GM20431 (cell line): ENCODE data around the gene ARHGEF4.
"Not testable (repeated sequence)": the region's sequence is repeated elsewhere in the genome, so short reads cannot be mapped to it uniquely, and the experiment has no call there.

ENCODE experiments used
- in situ Hi-C: fragments of 300-500 bp; cut with MseI, MboI; formaldehyde crosslinking; loops from one replicate; pipeline ENCODE4 v1.15.0; 2020; ENCODE audit warnings: low sequenced_read_pairs; ENCODE audit not compliant: unreplicated experiment

The ARHGEF4 gene

DNA sequence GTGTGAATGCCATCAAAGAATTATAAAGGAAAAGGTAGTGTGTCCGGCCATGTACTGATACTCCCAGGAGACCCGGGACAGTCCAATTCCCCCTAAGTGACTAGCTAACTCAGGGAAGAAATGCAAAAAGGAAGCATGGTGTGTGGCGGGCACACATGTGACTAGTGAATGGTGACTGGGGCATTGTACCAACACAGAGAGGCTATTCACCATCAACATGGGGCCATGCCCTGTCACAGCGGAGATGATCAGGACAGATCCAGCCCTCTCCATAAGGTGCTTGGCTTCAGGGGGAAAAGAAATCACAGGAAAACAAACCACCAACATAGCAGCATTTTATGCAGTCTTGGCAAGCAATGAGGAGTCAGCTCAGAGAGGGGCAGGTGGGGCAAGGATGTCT, 222.2 kb downstream of the ARHGEF4 start:
- in situ Hi-C loops = no loop called here

GRCh38 chr2:131063501-131064283, 227.0 kb downstream of the ARHGEF4 start:
- in situ Hi-C loops = no loop called here

- in situ Hi-C loops = no loop called here
Measured at GRCh38 chr2:131064589-131065512, 228.1 kb downstream of the ARHGEF4 start.

GRCh38 chr2:131067465-131068125, 230.9 kb downstream of the ARHGEF4 start:
- in situ Hi-C loops = no loop called here

DNA sequence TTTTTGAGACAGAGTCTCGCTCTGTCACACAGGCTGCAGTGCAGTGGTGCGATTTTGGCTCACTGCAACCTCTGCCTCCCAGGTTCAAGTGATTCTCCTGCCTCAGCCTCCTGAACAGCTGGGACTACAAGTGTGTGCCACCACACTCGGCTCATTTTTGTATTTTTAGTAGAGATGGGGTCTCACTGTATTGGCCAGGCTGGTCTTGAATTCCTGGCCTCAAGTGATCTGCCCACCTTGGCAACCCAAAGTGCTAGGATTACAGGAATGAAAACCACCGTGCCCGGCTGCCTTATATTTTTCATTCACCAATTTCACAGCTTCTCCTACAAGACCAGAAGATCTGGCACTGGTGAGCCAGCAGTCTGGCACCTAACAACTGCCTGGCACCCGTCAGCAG, 231.5 kb downstream of the ARHGEF4 start:
- in situ Hi-C loops = not testable (repeated sequence)

- in situ Hi-C loops = not testable (repeated sequence)
Measured at GRCh38 chr2:131075578-131075977, 238.9 kb downstream of the ARHGEF4 start.

DNA sequence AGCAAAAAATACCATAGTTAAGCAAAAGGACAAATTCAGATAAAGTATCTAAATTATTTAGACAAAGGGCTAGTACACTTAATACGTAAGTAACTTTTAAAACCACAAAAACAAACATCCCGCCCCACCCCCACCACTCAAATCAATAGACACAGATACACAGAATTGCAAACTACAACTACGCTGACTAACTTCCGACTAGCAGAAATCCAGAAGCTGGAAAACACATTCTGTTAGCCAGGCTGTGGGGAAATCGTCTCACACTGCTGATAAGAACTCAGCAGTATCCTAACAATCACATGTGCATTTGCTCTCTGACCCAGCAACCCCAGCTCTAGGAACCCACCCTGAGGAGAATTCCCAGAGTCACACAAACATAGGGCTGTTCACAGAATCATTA, 240.0 kb downstream of the ARHGEF4 start:
- in situ Hi-C loops = no loop called here

- in situ Hi-C loops = no loop called here
Measured at GRCh38 chr2:131077182-131077846, 240.6 kb downstream of the ARHGEF4 start.

DNA sequence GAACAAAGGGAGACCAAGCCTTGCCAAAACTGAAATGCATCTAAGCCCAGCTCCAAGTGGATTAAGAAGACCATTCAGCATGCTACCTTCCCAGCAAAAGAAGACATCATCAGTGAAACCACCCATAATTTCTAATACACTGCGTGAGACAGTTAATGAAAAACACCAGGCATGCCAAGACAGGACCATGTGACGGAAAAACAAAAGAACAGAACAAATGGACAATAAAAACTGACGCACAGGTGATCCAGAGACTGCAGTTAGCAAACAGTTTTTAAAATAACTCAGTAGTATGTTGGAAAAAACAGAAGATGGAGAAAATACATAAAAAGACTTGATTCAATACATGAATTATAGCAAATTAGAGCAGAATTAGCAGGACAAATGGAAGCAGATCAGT, 241.3 kb downstream of the ARHGEF4 start:
- in situ Hi-C loops = no loop called here

DNA sequence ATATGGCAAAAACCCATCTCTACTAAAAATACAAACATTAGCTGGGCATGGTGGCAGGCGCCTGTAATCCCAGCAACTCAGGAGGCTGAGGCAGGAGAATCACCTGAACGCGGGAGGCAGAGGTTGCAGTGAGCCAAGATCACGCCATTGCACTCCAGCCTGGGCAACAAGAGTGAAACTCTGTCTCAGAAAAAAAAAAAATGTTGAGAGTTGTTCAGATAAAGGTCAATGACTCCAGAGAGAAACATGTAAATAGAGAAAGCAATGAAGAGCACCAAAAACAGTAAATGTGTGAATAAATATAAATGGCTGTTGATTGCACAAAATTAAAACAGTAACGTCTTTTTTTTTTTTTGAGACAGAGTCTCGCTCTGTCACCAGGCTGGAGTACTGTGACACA, 243.2 kb downstream of the ARHGEF4 start:
- in situ Hi-C loops = not testable (repeated sequence)

GRCh38 chr2:131081190-131081589, 244.5 kb downstream of the ARHGEF4 start:
- in situ Hi-C loops = no loop called here

- in situ Hi-C loops = no loop called here
Measured at GRCh38 chr2:131085646-131086045, 248.9 kb downstream of the ARHGEF4 start.

DNA sequence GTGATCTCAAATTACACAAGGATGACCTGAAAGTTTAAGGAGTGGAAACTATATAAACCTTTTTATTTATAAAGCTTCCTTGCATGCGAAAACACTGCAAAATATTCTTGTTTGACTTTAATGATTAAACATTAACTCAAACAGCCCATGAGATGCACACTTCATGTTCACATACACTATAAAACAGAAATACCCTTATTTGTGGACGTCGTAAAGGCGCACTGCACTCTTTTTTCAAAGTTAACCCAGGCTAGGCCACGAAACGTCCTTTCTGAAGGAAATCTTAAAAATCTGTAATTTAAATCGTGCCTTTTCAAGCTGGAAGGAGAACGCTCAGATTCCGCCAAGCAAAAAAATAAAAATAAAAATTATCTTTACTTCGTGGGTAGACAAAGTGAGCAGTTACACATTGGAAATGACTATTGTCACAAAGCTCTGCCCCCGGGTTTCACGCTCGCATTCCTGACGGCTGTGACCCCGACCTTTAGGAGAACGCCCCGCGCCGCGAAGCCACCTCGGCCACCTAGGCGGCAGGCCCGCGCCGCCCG, 255.8 kb downstream of the ARHGEF4 start:
- in situ Hi-C loops = no loop called here

DNA sequence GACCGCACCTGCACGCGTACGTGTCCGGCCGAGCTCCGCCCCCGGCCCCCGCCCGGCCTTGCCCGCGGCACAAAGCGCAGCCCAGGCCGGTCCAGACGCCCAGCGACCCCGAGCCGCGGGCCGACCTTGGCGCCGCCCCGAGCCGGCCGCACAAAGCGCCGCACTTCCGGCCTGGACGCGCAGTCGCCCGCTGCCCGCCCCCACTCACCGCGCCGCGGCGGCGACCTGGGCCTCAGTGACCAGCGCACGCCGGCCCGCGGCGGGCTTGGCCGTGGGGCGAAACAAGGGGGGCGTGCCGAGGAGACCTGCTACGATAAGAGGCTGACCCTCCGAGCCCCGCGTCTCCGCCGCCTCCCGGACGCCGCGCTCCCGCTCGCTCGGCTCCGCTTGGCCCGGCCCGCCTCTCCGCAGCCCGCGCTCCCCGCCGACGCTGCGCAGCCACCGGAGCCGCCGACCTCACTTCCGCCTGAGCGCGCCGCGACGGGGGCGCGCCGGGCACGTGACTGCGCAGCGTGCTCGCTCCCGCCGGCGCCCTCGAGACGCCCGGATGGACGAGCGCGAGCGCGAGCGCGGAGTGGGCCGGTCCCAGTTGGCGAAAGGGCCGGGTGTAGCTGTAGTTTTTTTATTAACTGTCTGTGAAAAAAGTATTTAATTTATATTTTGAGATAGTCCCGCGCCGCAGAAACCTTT, 256.4 kb downstream of the ARHGEF4 start, which contains the start of gene FAM168B:
Gene FAM168B (minus strand): TSS at position 455 of the 690 bp plus-strand sequence. CDS start 10,814 bp downstream, outside the sequence.
- in situ Hi-C loops = no loop called here

- in situ Hi-C loops = no loop called here
Measured at GRCh38 chr2:131093696-131094462, 257.2 kb downstream of the ARHGEF4 start.

- in situ Hi-C loops = no loop called here
Measured at GRCh38 chr2:131094463-131095281, 258.0 kb downstream of the ARHGEF4 start.
